Putamen (tissue), 1 donor: ENCODE measurements around the gene NEGR1.

Experiments
- DNase-seq: peaks from one replicate; pipeline ENCODE4 v3.0.0-alpha.2; 2016; ENCODE audit warnings: low spot score

NEGR1 gene

GRCh38 chr1:71350805-71351204, 931.5 kb downstream of the NEGR1 start:
- DNase-seq, result no peak

DNA sequence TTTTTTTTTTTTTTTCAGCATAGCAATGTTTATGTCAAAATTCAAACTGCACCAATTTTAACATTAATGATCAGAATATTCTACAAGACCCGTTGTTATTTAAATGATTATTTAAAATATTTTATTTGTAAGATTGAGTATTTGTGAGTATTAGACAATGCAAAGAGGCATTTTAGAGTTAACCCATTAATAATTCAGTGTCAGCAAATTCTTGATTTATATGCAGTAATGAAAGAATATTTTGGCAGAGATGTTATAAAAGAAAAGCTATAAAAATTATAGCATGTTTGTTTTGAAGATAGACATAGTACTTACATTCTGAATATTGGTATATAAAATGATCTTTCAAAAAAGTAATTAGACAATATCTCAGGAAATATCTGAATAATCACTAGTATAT, 932.0 kb downstream of the NEGR1 start:
- DNase-seq, result no peak
